HCT116 (cell line): Measurements from ENCODE around the gene MAP7D1. TPM values are rescaled to one million over a fixed set of nuclear protein-coding genes. Genes with fewer than 3 reads are reported as not detected.

Source experiments
- ATAC-seq: fragments of 200-7000 bp; cut with Tn5 transposase; 2 replicates; pipeline ENCODE4 v1.9.1; 2020; ENCODE audit warnings: mild to moderate bottlenecking, moderate library complexity
- BruUV-seq: library from RNA; stranded (reverse); fragments of 400-500 nt; replicated peaks from 2 replicates; lab custom pipeline; 2021; lab: Mats Ljungman, UMichigan
- CTCF ChIA-PET: fragments of 300-600 bp; sonication (Branson Sonifier 250); formaldehyde crosslinking; loops from one replicate; lab custom pipeline; 2021; ENCODE audit warnings: antibody characterized with exemption; lab: Charles Lee
- POLR2A ChIA-PET: fragments of 300-600, 350-600 bp; sonication (Branson Sonifier 250); formaldehyde crosslinking; loops from one replicate; lab custom pipeline; 2021; ENCODE audit warnings: antibody characterized with exemption; lab: Charles Lee
- RAD21 ChIA-PET, 2 experiments: fragments of 300-600 bp; sonication (Branson Sonifier 250); formaldehyde crosslinking; loops; one replicate each; lab custom pipeline; 2023; ENCODE audit warnings: low total read pairs in 2 of 2; ENCODE audit not compliant: uncharacterized antibody in 2 of 2, unreplicated experiment in 2 of 2, low non-redundant PET in 1 of 2; lab: Charles Lee
- DNase-seq: peaks from one replicate; pipeline ENCODE4 v3.0.0-alpha.2; 2010; ENCODE audit warnings: low read depth, low spot score
- H2AFZ ChIP-seq: fragments of 200-600 bp; shearing (Covaris generic), sonication (generic); 2 replicates; pipeline ENCODE4 v1.6.1; 2017; ENCODE audit warnings: low read depth, mixed run types, mixed read lengths, antibody characterized with exemption, low read length; ENCODE audit not compliant: poor library complexity, severe bottlenecking
- H3K27ac ChIP-seq: 2 replicates; pipeline ENCODE4 v1.5.1; 2012; ENCODE audit warnings: low read depth, low read length
- H3K27me3 ChIP-seq: fragments of 200-600 bp; sonication (generic); 2 replicates; pipeline ENCODE4 v1.6.1; 2016; ENCODE audit warnings: mixed run types, low read length, mixed read lengths; ENCODE audit not compliant: insufficient read depth
- H3K36me3 ChIP-seq, 2 experiments: fragments of 200-500 bp in 1 of 2; fragments of 200-600 bp in 1 of 2; sonication (Bioruptor generic) in 1 of 2; sonication (generic) in 1 of 2; 2 replicates each; pipeline versions ENCODE4 v1.5.1 to v1.6.1; 2014 to 2016; ENCODE audit warnings: low read length in 2 of 2, inconsistent platforms in 1 of 2, mixed read lengths in 1 of 2, mixed run types in 1 of 2; ENCODE audit not compliant: insufficient read depth in 2 of 2, control insufficient read depth in 1 of 2
- H3K4me1 ChIP-seq, 2 experiments: fragments of 200-600 bp in 1 of 2; sonication (generic) in 1 of 2; 2 replicates each; pipeline versions ENCODE4 v1.5.1 to v1.6.1; 2012 to 2017; ENCODE audit warnings: low read length in 2 of 2, inconsistent platforms in 1 of 2, mild to moderate bottlenecking in 1 of 2, mixed read lengths in 1 of 2, mixed run types in 1 of 2, moderate library complexity in 1 of 2; ENCODE audit not compliant: insufficient read depth in 2 of 2, control insufficient read depth in 1 of 2
- H3K4me2 ChIP-seq: fragments of 200-600 bp; sonication (generic); 2 replicates; pipeline ENCODE4 v1.6.1; 2017; ENCODE audit warnings: mixed run types, low read length, mixed read lengths
- H3K4me3 ChIP-seq, 2 experiments: fragments of 200-600 bp in 1 of 2; sonication (generic) in 1 of 2; replicated peaks in 1 of 2; 2 replicates each; pipeline ENCODE4 v1.5.1; 2011 to 2016; ENCODE audit warnings: low read length in 2 of 2, control low read depth in 1 of 2, low read depth in 1 of 2, mild to moderate bottlenecking in 1 of 2, mixed read lengths in 1 of 2, mixed run types in 1 of 2
- H3K79me2 ChIP-seq: fragments of 200-600 bp; sonication (generic); 2 replicates; pipeline ENCODE4 v1.6.1; 2017; ENCODE audit warnings: mild to moderate bottlenecking, mixed run types, low read length, moderate library complexity, mixed read lengths; ENCODE audit not compliant: insufficient read depth
- H3K9ac ChIP-seq: fragments of 200-600 bp; sonication (generic); 2 replicates; pipeline ENCODE4 v1.6.1; 2016; ENCODE audit warnings: low read length, mixed read lengths
- H3K9me2 ChIP-seq: fragments of 200-600 bp; sonication (generic), shearing (Covaris generic); 2 replicates; pipeline ENCODE4 v1.6.1; 2017; ENCODE audit warnings: mixed run types, mild to moderate bottlenecking, moderate library complexity; ENCODE audit not compliant: insufficient read depth
- H3K9me3 ChIP-seq, 2 experiments: fragments of 200-500 bp in 1 of 2; fragments of 200-600 bp in 1 of 2; sonication (Bioruptor generic) in 1 of 2; sonication (generic) in 1 of 2; 2 replicates each; pipeline ENCODE4 v1.6.1; 2014 to 2017; ENCODE audit warnings: low read length in 2 of 2, mixed read lengths in 2 of 2, inconsistent platforms in 1 of 2, low read depth in 1 of 2, mild to moderate bottlenecking in 1 of 2, mixed run types in 1 of 2, moderate library complexity in 1 of 2; ENCODE audit not compliant: control insufficient read depth in 1 of 2, insufficient read depth in 1 of 2
- H4K20me1 ChIP-seq: fragments of 200-600 bp; sonication (generic), shearing (Covaris generic); 2 replicates; pipeline ENCODE4 v1.6.1; 2017; ENCODE audit warnings: mixed run types, mild to moderate bottlenecking, moderate library complexity; ENCODE audit not compliant: insufficient read depth
- CBX3 ChIP-seq: IDR thresholded peaks from 2 replicates; pipeline ENCODE4 v1.6.1; 2012; ENCODE audit warnings: low read depth
- EGR1 ChIP-seq: IDR thresholded peaks from 2 replicates; pipeline ENCODE4 v1.6.1; 2012; ENCODE audit warnings: low read depth
- EZH2 ChIP-seq: fragments of 200-600 bp; sonication (generic); IDR thresholded peaks from 2 replicates; pipeline ENCODE4 v1.6.1; 2017; ENCODE audit warnings: antibody characterized with exemption, mixed run types
- EZH2phosphoT487 ChIP-seq: fragments of 200-600 bp; IDR thresholded peaks from 2 replicates; pipeline ENCODE4 v1.6.1; 2018; ENCODE audit warnings: antibody characterized with exemption, borderline replicate concordance
- POLR2AphosphoS5 ChIP-seq: IDR thresholded peaks from 2 replicates; pipeline ENCODE4 v1.6.1; 2011; ENCODE audit warnings: mild to moderate bottlenecking, low read depth, low read length, moderate library complexity
- SIN3A ChIP-seq: IDR thresholded peaks from 2 replicates; pipeline ENCODE4 v1.6.1; 2012; ENCODE audit warnings: low read depth
- SP1 ChIP-seq: IDR thresholded peaks from 2 replicates; pipeline ENCODE4 v1.6.1; 2012; ENCODE audit warnings: low read depth
- SRF ChIP-seq: IDR thresholded peaks from 2 replicates; pipeline ENCODE4 v1.6.1; 2012; ENCODE audit warnings: low read depth
- YY1 ChIP-seq: IDR thresholded peaks from 2 replicates; pipeline ENCODE4 v1.6.1; 2011; ENCODE audit warnings: low read length, low read depth, moderate library complexity, mild to moderate bottlenecking; ENCODE audit not compliant: insufficient replicate concordance; ENCODE audit errors: extremely low read depth
- intact Hi-C: fragments of 100-400 bp; cut with micrococcal nuclease; formaldehyde crosslinking; loops from 2 replicates; pipeline ENCODE4 v1.10.0; 2022
- total RNA-seq: library from RNA; stranded (reverse); gene quantifications from one replicate; pipeline ENCODE4 v1.2.1, GENCODE V29; 2021; ENCODE audit not compliant: unreplicated experiment
- TF ChIP-seq, protein P1 (sequence below): IDR thresholded peaks from 2 replicates; pipeline ENCODE4 v1.6.1; 2012
- TF ChIP-seq, protein P2 (sequence below): IDR thresholded peaks from 2 replicates; pipeline ENCODE4 v1.6.1; 2012
- TF ChIP-seq, protein P3 (sequence below), 3 experiments: fragments of 200-600 bp in 1 of 3; sonication (generic) in 1 of 3; IDR thresholded peaks in 2 of 3; conservative IDR thresholded peaks in 1 of 3; 2 replicates each; pipeline ENCODE4 v1.5.1; 2012 to 2017; ENCODE audit warnings: low read depth in 2 of 3, low read length in 2 of 3, antibody characterized with exemption in 1 of 3, borderline replicate concordance in 1 of 3, control low read depth in 1 of 3, mild to moderate bottlenecking in 1 of 3, mixed read lengths in 1 of 3, mixed run types in 1 of 3, moderate library complexity in 1 of 3; ENCODE audit not compliant: insufficient read depth in 1 of 3

The MAP7D1 gene
- total RNA-seq, 1 experiment from 2014 or later, result 71.8 TPM

DNA sequence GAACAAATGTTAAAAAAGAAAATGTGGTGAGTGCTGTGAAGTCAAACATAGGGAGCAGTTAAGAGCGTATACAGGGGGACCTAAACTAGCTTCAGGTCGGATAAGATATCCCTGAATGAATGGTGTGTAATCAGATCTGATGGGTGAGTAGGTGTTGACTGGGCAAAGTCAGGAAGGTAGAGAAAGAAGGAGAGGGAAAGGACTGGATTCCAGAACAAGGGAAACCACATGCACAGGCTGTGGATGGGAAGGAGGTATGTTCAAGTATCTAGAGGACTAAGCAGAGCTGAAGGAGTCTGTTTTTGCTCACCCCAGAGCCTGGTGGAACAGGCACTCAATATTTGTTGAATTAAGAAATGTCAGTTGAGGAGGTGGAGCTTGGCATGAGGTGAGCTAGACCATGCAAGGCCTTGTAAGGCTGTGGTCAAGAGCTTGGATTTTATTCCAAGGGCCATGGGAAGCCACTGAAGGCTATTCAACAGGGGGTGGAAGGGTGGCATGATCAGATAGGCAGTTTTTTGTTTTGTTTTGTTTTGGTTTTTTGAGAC is 27.4 kb downstream of the MAP7D1 start:
- H3K9ac ChIP-seq, result no peak overlapping the region
- POLR2A ChIA-PET, result no interaction called here
- no TSS peak for BruUV-seq

More for the DNA sequence above, 27.4 kb downstream of the MAP7D1 start:
- TF ChIP-seq, protein P1, sequence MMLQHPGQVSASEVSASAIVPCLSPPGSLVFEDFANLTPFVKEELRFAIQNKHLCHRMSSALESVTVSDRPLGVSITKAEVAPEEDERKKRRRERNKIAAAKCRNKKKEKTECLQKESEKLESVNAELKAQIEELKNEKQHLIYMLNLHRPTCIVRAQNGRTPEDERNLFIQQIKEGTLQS, result no peak
- TF ChIP-seq SP1, result no peak
- TF ChIP-seq, protein P2, sequence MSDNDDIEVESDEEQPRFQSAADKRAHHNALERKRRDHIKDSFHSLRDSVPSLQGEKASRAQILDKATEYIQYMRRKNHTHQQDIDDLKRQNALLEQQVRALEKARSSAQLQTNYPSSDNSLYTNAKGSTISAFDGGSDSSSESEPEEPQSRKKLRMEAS, result no peak
- TF ChIP-seq, protein P3, sequence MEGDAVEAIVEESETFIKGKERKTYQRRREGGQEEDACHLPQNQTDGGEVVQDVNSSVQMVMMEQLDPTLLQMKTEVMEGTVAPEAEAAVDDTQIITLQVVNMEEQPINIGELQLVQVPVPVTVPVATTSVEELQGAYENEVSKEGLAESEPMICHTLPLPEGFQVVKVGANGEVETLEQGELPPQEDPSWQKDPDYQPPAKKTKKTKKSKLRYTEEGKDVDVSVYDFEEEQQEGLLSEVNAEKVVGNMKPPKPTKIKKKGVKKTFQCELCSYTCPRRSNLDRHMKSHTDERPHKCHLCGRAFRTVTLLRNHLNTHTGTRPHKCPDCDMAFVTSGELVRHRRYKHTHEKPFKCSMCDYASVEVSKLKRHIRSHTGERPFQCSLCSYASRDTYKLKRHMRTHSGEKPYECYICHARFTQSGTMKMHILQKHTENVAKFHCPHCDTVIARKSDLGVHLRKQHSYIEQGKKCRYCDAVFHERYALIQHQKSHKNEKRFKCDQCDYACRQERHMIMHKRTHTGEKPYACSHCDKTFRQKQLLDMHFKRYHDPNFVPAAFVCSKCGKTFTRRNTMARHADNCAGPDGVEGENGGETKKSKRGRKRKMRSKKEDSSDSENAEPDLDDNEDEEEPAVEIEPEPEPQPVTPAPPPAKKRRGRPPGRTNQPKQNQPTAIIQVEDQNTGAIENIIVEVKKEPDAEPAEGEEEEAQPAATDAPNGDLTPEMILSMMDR (IDR thresholded peaks at IDR 0.05 in 2 of 3, conservative IDR thresholded peaks at IDR 0.05 in 1 of 3; ENCODE audit: borderline replicate concordance in 1 of 3, insufficient read depth in 1 of 3, low read depth in 2 of 3, low read length in 2 of 3), result no peak
- TF ChIP-seq EGR1, result no peak
- TF ChIP-seq POLR2AphosphoS5, result no peak
- no peak for TF ChIP-seq SIN3A
- TF ChIP-seq YY1, result no peak
- TF ChIP-seq EZH2phosphoT487, result no peak
- TF ChIP-seq CBX3, result no peak
- TF ChIP-seq SRF, result no peak
- no peak for TF ChIP-seq EZH2
- TF ChIP-seq, all 23 proteins: peak for 0
- Histone ChIP-seq H3K4me1 (peaks cover 4 to 18% of the 10 kb centered on the region in 2 experiments; a peak in 3 of 4 replicates), H3K9me3 (no peaks in the 10 kb centered on the region), H2AFZ (no peak overlapping the region), H4K20me1 (no peaks in the 10 kb centered on the region), H3K4me3 (no peak overlapping the region), H3K79me2 (no peaks in the 10 kb centered on the region), H3K36me3 (peaks cover 14 to 24% of the 10 kb centered on the region in 2 experiments; a peak in 3 of 4 replicates), H3K4me2 (no peak overlapping the region), H3K27ac (no peak overlapping the region), H3K9me2 (no peaks in the 10 kb centered on the region), H3K27me3 (no peaks in the 10 kb centered on the region)
- RAD21 ChIA-PET, result no interaction called here
- no peak for DNase-seq
- intact Hi-C loops, result no loop called here
- ATAC-seq, result no peak
- CTCF ChIA-PET, result interaction anchor here (1.2 kb wide), 1 partner anchor 34 kb away, joined by 4 read pairs; the partner anchor contains the start of gene TRAPPC3
